Lung (tissue), 12 donors: Measurements from ENCODE around the gene TNFSF13. TPM values are rescaled to one million over a fixed set of nuclear protein-coding genes. Genes with fewer than 3 reads are reported as not detected.

Source experiments
- ATAC-seq: fragments of 200-7000 bp; cut with Tn5 transposase; one replicate; pipeline ENCODE4 v1.9.1; 2020; ENCODE audit warnings: moderate number of reproducible peaks; ENCODE audit not compliant: insufficient read depth, low FRiP score
- DNase-seq, 3 donors: peaks; one replicate each; pipeline ENCODE4 v3.0.0-alpha.2; 2013 to 2017
- H3K27ac ChIP-seq, 2 donors: one replicate each; pipeline ENCODE4 v1.5.1; 2013; ENCODE audit warnings: mild to moderate bottlenecking in 2 of 2, moderate library complexity in 2 of 2, control low read depth in 1 of 2, inconsistent platforms in 1 of 2, low read depth in 1 of 2, low read length in 1 of 2
- H3K27me3 ChIP-seq, 3 donors: one replicate each; pipeline ENCODE4 v1.5.1; 2013; ENCODE audit warnings: low read length in 2 of 3; ENCODE audit not compliant: control insufficient read depth in 3 of 3, insufficient read depth in 3 of 3
- H3K36me3 ChIP-seq, 4 donors: one replicate each; pipeline ENCODE4 v1.5.1; 2013; ENCODE audit warnings: low read length in 4 of 4, mild to moderate bottlenecking in 1 of 4, moderate library complexity in 1 of 4; ENCODE audit not compliant: control insufficient read depth in 4 of 4, insufficient read depth in 4 of 4
- H3K4me1 ChIP-seq, 5 donors: one replicate each; pipeline ENCODE4 v1.5.1; 2013; ENCODE audit warnings: low read length in 5 of 5, mild to moderate bottlenecking in 2 of 5, moderate library complexity in 1 of 5; ENCODE audit not compliant: control insufficient read depth in 5 of 5, insufficient read depth in 5 of 5
- H3K4me3 ChIP-seq: one replicate; pipeline ENCODE4 v1.5.1; 2013; ENCODE audit warnings: mild to moderate bottlenecking, control low read depth, moderate library complexity
- H3K9ac ChIP-seq, 2 donors: one replicate each; pipeline ENCODE4 v1.5.1; 2013; ENCODE audit warnings: low read length in 2 of 2, control low read depth in 1 of 2; ENCODE audit not compliant: insufficient read depth in 1 of 2
- H3K9me3 ChIP-seq, 4 donors: one replicate each; pipeline ENCODE4 v1.5.1; 2013; ENCODE audit warnings: low read length in 3 of 4, mild to moderate bottlenecking in 1 of 4, moderate library complexity in 1 of 4; ENCODE audit not compliant: control insufficient read depth in 4 of 4, insufficient read depth in 3 of 4
- CTCF ChIP-seq: IDR thresholded peaks from 2 replicates; pipeline ENCODE4 v1.5.1; 2012; ENCODE audit warnings: mild to moderate bottlenecking; ENCODE audit errors: control extremely low read depth, extremely low read depth
- WGBS, 2 donors: extraction: QIAGEN DNeasy Blood & Tissue Kit; methylation state at CpG; one replicate each; pipeline ENCODE4 v1.1.7; 2013; 5-methylcytosine and 5-hydroxymethylcytosine counted together
- polyA plus RNA-seq, 2 donors: library from polyadenylated mRNA; stranded (reverse); fragments of 200-250 nt; gene quantifications; one replicate each; pipeline ENCODE4 v1.2.1, GENCODE V29; 2013
- total RNA-seq, 2 donors: library from RNA; depleted of rRNA in 1 of 2; stranded (reverse); fragments of >200 nt in 1 of 2; gene quantifications; one replicate each; pipeline ENCODE4 v1.2.1, GENCODE V29; 2014 to 2021
- donor health status: control.
- donor health status: control.
- donor health status: Bipolar disorder and iron deficiency.
- donor health status: healthy.
- donor health status: DM: yes; HTN: yes; CAD: no.

Gene TNFSF13
- total and polyA plus RNA-seq, 4 donors = 48.7 to 140 (median 93.7) TPM

GRCh38 chr17:7576432-7576937 is 17.9 kb downstream of the TNFSF13 start:
- Histone ChIP-seq H3K27me3 (no peaks in the 10 kb centered on the region), H3K4me3 (no peak overlapping the region), H3K4me1 (peaks cover 7 to 34% (median 12%) of the 10 kb centered on the region in 5 donors), H3K9me3 (peaks cover 0 to 2% (median 0%) of the 10 kb centered on the region in 4 donors), H3K9ac (no peak overlapping the region), H3K36me3 (peaks cover 40 to 54% (median 51%) of the 10 kb centered on the region in 4 donors), H3K27ac (no peak overlapping the region)
- DNase-seq (no peak), ATAC-seq (no peak)
- TF ChIP-seq CTCF = no peak
- 87 to 89% methylated on average over 14 of the region's 14 CpGs for WGBS, 2 donors

GRCh38 chr17:7577327-7578199 is 19.0 kb downstream of the TNFSF13 start:
- peaks cover 0 to 2% (median 0%) of the 10 kb centered on the region in 4 donors for H3K9me3 ChIP-seq
- H3K27me3 ChIP-seq = no peaks in the 10 kb centered on the region
- no peak overlapping the region for H3K9ac ChIP-seq
- peaks cover 4 to 36% (median 16%) of the 10 kb centered on the region in 5 donors for H3K4me1 ChIP-seq
- no peak overlapping the region for H3K4me3 ChIP-seq
- 81 to 87% methylated on average over 17 of the region's 17 CpGs for WGBS, 2 donors
- DNase-seq (no peak), ATAC-seq (no peak)
- TF ChIP-seq CTCF = no peak
- peaks cover 40 to 56% (median 52%) of the 10 kb centered on the region in 4 donors for H3K36me3 ChIP-seq
- peak overlapping the region in 1 of 2 donors; percentile 62 for H3K27ac ChIP-seq

GRCh38 chr17:7579001-7579833 is 20.7 kb downstream of the TNFSF13 start, which contains the start of gene CD68:
CD68 (plus strand) TSS chr17:7579638; CDS start chr17:7579678, 40 bp downstream.
- Histone ChIP-seq H3K9ac (no peak within 1 kb of the TSS), H3K36me3 (peaks cover 40 to 53% (median 48%) of the 10 kb centered on the region in 4 donors), H3K9me3 (peaks cover 0 to 2% (median 0%) of the 10 kb centered on the region in 4 donors), H3K27ac (peak within 1 kb of the TSS; percentile 76 to 92), H3K4me1 (peaks cover 10 to 43% (median 24%) of the 10 kb centered on the region in 5 donors), H3K4me3 (peak within 1 kb of the TSS; percentile 27), H3K27me3 (no peaks in the 10 kb centered on the region)
- peak; percentile 59 to 67 (median 60) for DNase-seq
- WGBS, 2 donors = 6 to 17% methylated on average over 7 of the region's 7 CpGs
- no peak for TF ChIP-seq CTCF
- peak; percentile 49 for ATAC-seq
